ENCODE data around the gene CHAC1.
"Not testable (repeated sequence)": the region's sequence is repeated elsewhere in the genome, so short reads cannot be mapped to it uniquely, and the experiment has no call there.

Gene CHAC1

GRCh38 chr15:40958723-40959122 is 5.5 kb downstream of the CHAC1 start:
- no peak for DNase-seq

- no peak for DNase-seq
Observed at GRCh38 chr15:40959331-40960141, 6.3 kb downstream of the CHAC1 start.

GRCh38 chr15:40960151-40960885 is 7.0 kb downstream of the CHAC1 start:
- DNase-seq = no peak

- DNase-seq = no peak
Observed at GRCh38 chr15:40960925-40961324, 7.7 kb downstream of the CHAC1 start.

GRCh38 chr15:40961740-40962139 is 8.5 kb downstream of the CHAC1 start:
- DNase-seq = not testable (repeated sequence)

- DNase-seq = not testable (repeated sequence)
Observed at GRCh38 chr15:40962317-40962716, 9.0 kb downstream of the CHAC1 start.

- no peak for DNase-seq
Observed at GRCh38 chr15:40963201-40963600, 9.9 kb downstream of the CHAC1 start.

GRCh38 chr15:40964006-40964405 is 10.7 kb downstream of the CHAC1 start:
- DNase-seq = no peak

GRCh38 chr15:40964634-40965033 is 11.4 kb downstream of the CHAC1 start:
- no peak for DNase-seq

GRCh38 chr15:40968290-40969085 is 15.2 kb downstream of the CHAC1 start:
- no peak for DNase-seq

- no peak for DNase-seq
Observed at GRCh38 chr15:40969363-40969762, 16.1 kb downstream of the CHAC1 start.

GRCh38 chr15:40974879-40975278 is 21.6 kb downstream of the CHAC1 start:
- no peak for DNase-seq

- no peak for DNase-seq
Observed at GRCh38 chr15:40976819-40977218, 23.5 kb downstream of the CHAC1 start.

GRCh38 chr15:40978141-40978540 is 24.9 kb downstream of the CHAC1 start:
- no peak for DNase-seq

GRCh38 chr15:40978562-40978961 is 25.3 kb downstream of the CHAC1 start:
- DNase-seq = no peak

GRCh38 chr15:40981186-40981585 is 27.9 kb downstream of the CHAC1 start:
- no peak for DNase-seq

GRCh38 chr15:40982855-40983254 is 29.6 kb downstream of the CHAC1 start:
- DNase-seq = no peak

GRCh38 chr15:40984406-40984805 is 31.1 kb downstream of the CHAC1 start:
- no peak for DNase-seq

GRCh38 chr15:40984964-40985363 is 31.7 kb downstream of the CHAC1 start:
- DNase-seq = no peak

- DNase-seq = no peak
Observed at GRCh38 chr15:40985541-40986330, 32.5 kb downstream of the CHAC1 start.

GRCh38 chr15:40986820-40987219 is 33.5 kb downstream of the CHAC1 start:
- no peak for DNase-seq

GRCh38 chr15:40988156-40988555 is 34.9 kb downstream of the CHAC1 start:
- DNase-seq = no peak

GRCh38 chr15:40990080-40990479 is 36.8 kb downstream of the CHAC1 start:
- DNase-seq = no peak

All from CD4-positive, alpha-beta T cell treated with Interleukin-12 subunit alpha and Interleukin-12 subunit beta, for 1 hour (primary cell).